Measurements from ENCODE around the gene JDP2.

- TF ChIP-seq, protein P1, sequence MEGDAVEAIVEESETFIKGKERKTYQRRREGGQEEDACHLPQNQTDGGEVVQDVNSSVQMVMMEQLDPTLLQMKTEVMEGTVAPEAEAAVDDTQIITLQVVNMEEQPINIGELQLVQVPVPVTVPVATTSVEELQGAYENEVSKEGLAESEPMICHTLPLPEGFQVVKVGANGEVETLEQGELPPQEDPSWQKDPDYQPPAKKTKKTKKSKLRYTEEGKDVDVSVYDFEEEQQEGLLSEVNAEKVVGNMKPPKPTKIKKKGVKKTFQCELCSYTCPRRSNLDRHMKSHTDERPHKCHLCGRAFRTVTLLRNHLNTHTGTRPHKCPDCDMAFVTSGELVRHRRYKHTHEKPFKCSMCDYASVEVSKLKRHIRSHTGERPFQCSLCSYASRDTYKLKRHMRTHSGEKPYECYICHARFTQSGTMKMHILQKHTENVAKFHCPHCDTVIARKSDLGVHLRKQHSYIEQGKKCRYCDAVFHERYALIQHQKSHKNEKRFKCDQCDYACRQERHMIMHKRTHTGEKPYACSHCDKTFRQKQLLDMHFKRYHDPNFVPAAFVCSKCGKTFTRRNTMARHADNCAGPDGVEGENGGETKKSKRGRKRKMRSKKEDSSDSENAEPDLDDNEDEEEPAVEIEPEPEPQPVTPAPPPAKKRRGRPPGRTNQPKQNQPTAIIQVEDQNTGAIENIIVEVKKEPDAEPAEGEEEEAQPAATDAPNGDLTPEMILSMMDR (conservative IDR thresholded peaks at IDR 0.05; ENCODE audit: low read depth, low read length), result no peak
- no peak for TF ChIP-seq EZH2 (IDR thresholded peaks at IDR 0.05; ENCODE audit: borderline replicate concordance, low read depth, low read length, poor library complexity, severe bottlenecking)
Observed at GRCh38 chr14:75496755-75497154, 68.9 kb downstream of the JDP2 start.
